ENCODE results near the gene LRP2.

LRP2 gene

DNA sequence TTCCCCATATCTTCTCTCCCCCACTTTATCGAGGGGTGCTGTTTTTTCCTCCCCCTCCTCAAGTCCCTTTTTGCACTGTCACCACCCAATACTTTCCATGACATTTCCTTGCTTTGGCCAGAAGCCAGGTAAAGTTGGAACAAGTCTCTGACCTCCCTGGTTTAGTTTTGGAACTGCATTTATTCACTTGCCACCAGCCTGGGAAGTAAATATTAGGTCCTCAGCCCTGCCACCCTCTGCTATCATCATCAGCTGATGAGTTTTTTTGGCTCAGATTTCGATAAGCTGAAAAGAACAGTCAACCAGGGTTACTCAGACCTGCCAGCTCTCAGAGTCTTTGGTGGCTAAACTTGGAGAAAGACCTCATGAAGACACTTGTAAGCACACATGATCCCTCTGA, 246.0 kb downstream of the LRP2 start:
- Histone ChIP-seq H3K9ac (ENCODE audit: low read depth, low read length, poor library complexity, severe bottlenecking) (no peak overlapping the region), H3K4me1 (ENCODE audit: insufficient read depth, low read length, poor library complexity, severe bottlenecking) (peaks cover 49% of the 10 kb centered on the region), H3K4me3 (ENCODE audit: low read length, poor library complexity, severe bottlenecking) (no peak overlapping the region), H4K20me1 (ENCODE audit: insufficient read depth, low read length, poor library complexity, severe bottlenecking) (no peaks in the 10 kb centered on the region), H3K79me2 (ENCODE audit: insufficient read depth, low read length) (no peaks in the 10 kb centered on the region), H3K9me2 (replicated peaks; ENCODE audit: low read depth, low read length) (no peaks in the 10 kb centered on the region), H3K9me3 (ENCODE audit: insufficient read depth, low read depth, low read length) (no peaks in the 10 kb centered on the region), H3K36me3 (ENCODE audit: insufficient read depth, low read length) (no peaks in the 10 kb centered on the region), H3F3A (ENCODE audit: low read depth) (no peaks in the 10 kb centered on the region), H2AFZ (ENCODE audit: low read length) (no peak overlapping the region), H3K27me3 (ENCODE audit: insufficient read depth, low read length, poor library complexity, severe bottlenecking) (no peaks in the 10 kb centered on the region), H3K4me2 (ENCODE audit: low read depth, low read length, poor library complexity, severe bottlenecking) (peak overlapping the region; percentile 2)
- TF ChIP-seq, protein P1, sequence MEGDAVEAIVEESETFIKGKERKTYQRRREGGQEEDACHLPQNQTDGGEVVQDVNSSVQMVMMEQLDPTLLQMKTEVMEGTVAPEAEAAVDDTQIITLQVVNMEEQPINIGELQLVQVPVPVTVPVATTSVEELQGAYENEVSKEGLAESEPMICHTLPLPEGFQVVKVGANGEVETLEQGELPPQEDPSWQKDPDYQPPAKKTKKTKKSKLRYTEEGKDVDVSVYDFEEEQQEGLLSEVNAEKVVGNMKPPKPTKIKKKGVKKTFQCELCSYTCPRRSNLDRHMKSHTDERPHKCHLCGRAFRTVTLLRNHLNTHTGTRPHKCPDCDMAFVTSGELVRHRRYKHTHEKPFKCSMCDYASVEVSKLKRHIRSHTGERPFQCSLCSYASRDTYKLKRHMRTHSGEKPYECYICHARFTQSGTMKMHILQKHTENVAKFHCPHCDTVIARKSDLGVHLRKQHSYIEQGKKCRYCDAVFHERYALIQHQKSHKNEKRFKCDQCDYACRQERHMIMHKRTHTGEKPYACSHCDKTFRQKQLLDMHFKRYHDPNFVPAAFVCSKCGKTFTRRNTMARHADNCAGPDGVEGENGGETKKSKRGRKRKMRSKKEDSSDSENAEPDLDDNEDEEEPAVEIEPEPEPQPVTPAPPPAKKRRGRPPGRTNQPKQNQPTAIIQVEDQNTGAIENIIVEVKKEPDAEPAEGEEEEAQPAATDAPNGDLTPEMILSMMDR (conservative IDR thresholded peaks at IDR 0.05; ENCODE audit: low read length) = no peak
- no peak for TF ChIP-seq EZH2phosphoT487 (IDR thresholded peaks at IDR 0.05; ENCODE audit: borderline replicate concordance)

- no peak overlapping the region for H2AFZ ChIP-seq (ENCODE audit: low read length)
- H3K9me3 ChIP-seq (ENCODE audit: insufficient read depth, low read depth, low read length) = no peaks in the 10 kb centered on the region
- no peaks in the 10 kb centered on the region for H3F3A ChIP-seq (ENCODE audit: low read depth)
- no peak overlapping the region for H3K4me3 ChIP-seq (ENCODE audit: low read length, poor library complexity, severe bottlenecking)
- no peaks in the 10 kb centered on the region for H3K9me2 ChIP-seq (replicated peaks; ENCODE audit: low read depth, low read length)
- no peak overlapping the region for H3K4me2 ChIP-seq (ENCODE audit: low read depth, low read length, poor library complexity, severe bottlenecking)
- H3K36me3 ChIP-seq (ENCODE audit: insufficient read depth, low read length) = no peaks in the 10 kb centered on the region
- H3K4me1 ChIP-seq (ENCODE audit: insufficient read depth, low read length, poor library complexity, severe bottlenecking) = peaks cover 50% of the 10 kb centered on the region
- TF ChIP-seq, protein P1 (conservative IDR thresholded peaks at IDR 0.05; ENCODE audit: low read length) = no peak
- no peak for TF ChIP-seq EZH2phosphoT487 (IDR thresholded peaks at IDR 0.05; ENCODE audit: borderline replicate concordance)
- no peaks in the 10 kb centered on the region for H3K79me2 ChIP-seq (ENCODE audit: insufficient read depth, low read length)
- H4K20me1 ChIP-seq (ENCODE audit: insufficient read depth, low read length, poor library complexity, severe bottlenecking) = no peaks in the 10 kb centered on the region
- H3K27me3 ChIP-seq (ENCODE audit: insufficient read depth, low read length, poor library complexity, severe bottlenecking) = no peaks in the 10 kb centered on the region
- H3K9ac ChIP-seq (ENCODE audit: low read depth, low read length, poor library complexity, severe bottlenecking) = no peak overlapping the region
Observed at GRCh38 chr2:169114056-169114455, 248.3 kb downstream of the LRP2 start.

DNA sequence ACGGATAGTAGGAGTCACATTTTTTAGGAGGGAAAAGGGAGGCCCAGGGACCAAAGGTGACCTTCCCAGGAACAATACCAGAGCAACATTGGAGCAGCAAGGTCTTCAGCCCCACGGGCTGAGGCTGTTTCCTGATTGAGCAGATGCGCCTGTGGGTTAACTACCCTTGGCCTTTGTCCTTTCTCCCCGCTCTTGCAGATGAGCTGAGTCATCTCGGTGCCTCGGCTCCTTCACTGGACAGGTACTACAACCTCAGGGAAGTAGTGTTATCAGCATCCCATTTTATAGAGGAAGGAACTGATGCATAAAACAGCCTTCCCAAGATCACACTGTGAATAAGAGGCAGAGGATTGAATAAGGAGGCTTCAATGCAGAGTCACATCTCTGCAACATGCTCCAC, 249.5 kb downstream of the LRP2 start:
- TF ChIP-seq, protein P1 (conservative IDR thresholded peaks at IDR 0.05; ENCODE audit: low read length) = no peak
- no peak for TF ChIP-seq EZH2phosphoT487 (IDR thresholded peaks at IDR 0.05; ENCODE audit: borderline replicate concordance)
- no peaks in the 10 kb centered on the region for H3K9me2 ChIP-seq (replicated peaks; ENCODE audit: low read depth, low read length)
- no peaks in the 10 kb centered on the region for H3K79me2 ChIP-seq (ENCODE audit: insufficient read depth, low read length)

More for the DNA sequence above, 249.5 kb downstream of the LRP2 start:
- H4K20me1 ChIP-seq (ENCODE audit: insufficient read depth, low read length, poor library complexity, severe bottlenecking) = no peaks in the 10 kb centered on the region
- H3K27me3 ChIP-seq (ENCODE audit: insufficient read depth, low read length, poor library complexity, severe bottlenecking) = no peaks in the 10 kb centered on the region
- peaks cover 5% of the 10 kb centered on the region; the same call in 1 of the 2 replicates for H3F3A ChIP-seq (ENCODE audit: low read depth)
- no peaks in the 10 kb centered on the region for H3K9me3 ChIP-seq (ENCODE audit: insufficient read depth, low read depth, low read length)
- no peaks in the 10 kb centered on the region for H3K36me3 ChIP-seq (ENCODE audit: insufficient read depth, low read length)
- H3K4me2 ChIP-seq (ENCODE audit: low read depth, low read length, poor library complexity, severe bottlenecking) = no peak overlapping the region
- H3K4me3 ChIP-seq (ENCODE audit: low read length, poor library complexity, severe bottlenecking) = no peak overlapping the region
- no peak overlapping the region for H3K9ac ChIP-seq (ENCODE audit: low read depth, low read length, poor library complexity, severe bottlenecking)
- peaks cover 53% of the 10 kb centered on the region for H3K4me1 ChIP-seq (ENCODE audit: insufficient read depth, low read length, poor library complexity, severe bottlenecking)
- H2AFZ ChIP-seq (ENCODE audit: low read length) = no peak overlapping the region

Data from Loucy (cell line).